ENCODE measurements around the gene TRIM27. TPM values are rescaled to one million over a fixed set of nuclear protein-coding genes. Genes with fewer than 3 reads are reported as not detected.
"Not testable (repeated sequence)": the region's sequence is repeated elsewhere in the genome, so short reads cannot be mapped to it uniquely, and the experiment has no call there.

TRIM27 gene
- total and polyA plus RNA-seq, 4 donors, result 19.6 to 63.3 (median 32.5) TPM

GRCh38 chr6:28875191-28875747 is 48.5 kb downstream of the TRIM27 start:
- H3K36me3 ChIP-seq (ENCODE audit: control insufficient read depth in 4 of 4, insufficient read depth in 3 of 4, low read depth in 1 of 4, low read length in 3 of 4), result no peaks in the 10 kb centered on the region
- H3K9me3 ChIP-seq (ENCODE audit: control insufficient read depth in 4 of 4, low read length in 3 of 4), result no peaks in the 10 kb centered on the region
- no peak overlapping the region for H3K4me3 ChIP-seq (ENCODE audit: low read depth in 1 of 3, low read length in 3 of 3)
- peaks cover 0 to 10% (median 3%) of the 10 kb centered on the region in 4 donors for H3K27me3 ChIP-seq (ENCODE audit: control insufficient read depth in 4 of 4, insufficient read depth in 4 of 4, low read length in 3 of 4)
- DNase-seq (ENCODE audit: low spot score), result no peak
- H3K4me1 ChIP-seq (ENCODE audit: control insufficient read depth in 4 of 4, insufficient read depth in 4 of 4, low read length in 3 of 4), result no peaks in the 10 kb centered on the region
- WGBS, result 60% methylated on average over 6 of the region's 6 CpGs
- no peak overlapping the region for H3K27ac ChIP-seq (ENCODE audit: low read depth in 1 of 2, low read length in 2 of 2)
- no peak for TF ChIP-seq ATF3 (IDR thresholded peaks at IDR 0.05)
- TF ChIP-seq TAF1 (conservative IDR thresholded peaks at IDR 0.05), result no peak
- TF ChIP-seq REST (IDR thresholded peaks at IDR 0.05), result no peak
- no peak for TF ChIP-seq JUND (IDR thresholded peaks at IDR 0.05)
- TF ChIP-seq HNF4A (conservative IDR thresholded peaks at IDR 0.05), result no peak
- TF ChIP-seq NR2F2 (IDR thresholded peaks at IDR 0.05), result no peak
- no peak for TF ChIP-seq RXRA (IDR thresholded peaks at IDR 0.05)
- no peak for TF ChIP-seq RAD21 (IDR thresholded peaks at IDR 0.05)
- no peak overlapping the region for H3K9ac ChIP-seq (ENCODE audit: low read depth in 1 of 2, low read length in 2 of 2)

GRCh38 chr6:28872157-28872817 is 51.5 kb downstream of the TRIM27 start:
- DNase-seq (ENCODE audit: low spot score); H3K27ac ChIP-seq (ENCODE audit: low read depth in 1 of 2, low read length in 2 of 2): not testable (repeated sequence)
- WGBS, result 92% methylated on average over 24 of the region's 28 CpGs

GRCh38 chr6:28871335-28872156 is 52.2 kb downstream of the TRIM27 start:
- Histone ChIP-seq H3K27ac (ENCODE audit: low read depth in 1 of 2, low read length in 2 of 2) (no peak overlapping the region), H3K9ac (ENCODE audit: low read depth in 1 of 2, low read length in 2 of 2) (no peak overlapping the region), H3K4me3 (ENCODE audit: low read depth in 1 of 3, low read length in 3 of 3) (no peak overlapping the region), H3K4me1 (ENCODE audit: control insufficient read depth in 4 of 4, insufficient read depth in 4 of 4, low read length in 3 of 4) (peaks cover 0 to 2% (median 0%) of the 10 kb centered on the region in 4 donors), H3K27me3 (ENCODE audit: control insufficient read depth in 4 of 4, insufficient read depth in 4 of 4, low read length in 3 of 4) (peaks cover 0 to 4% (median under 1%) of the 10 kb centered on the region in 4 donors), H3K9me3 (ENCODE audit: control insufficient read depth in 4 of 4, low read length in 3 of 4) (no peaks in the 10 kb centered on the region), H3K36me3 (ENCODE audit: control insufficient read depth in 4 of 4, insufficient read depth in 3 of 4, low read depth in 1 of 4, low read length in 3 of 4) (no peaks in the 10 kb centered on the region)
- TF ChIP-seq RAD21 (IDR thresholded peaks at IDR 0.05) (no peak), FOXA2 (IDR thresholded peaks at IDR 0.05) (no peak), YY1 (IDR thresholded peaks at IDR 0.05) (no peak)
- 94% methylated on average over 13 of the region's 13 CpGs for WGBS
- DNase-seq (ENCODE audit: low spot score), result no peak

More at GRCh38 chr6:28872157-28872817, 51.5 kb downstream of the TRIM27 start:
- H3K4me3 ChIP-seq (ENCODE audit: low read depth in 1 of 3, low read length in 3 of 3); H3K27me3 ChIP-seq (ENCODE audit: control insufficient read depth in 4 of 4, insufficient read depth in 4 of 4, low read length in 3 of 4); H3K4me1 ChIP-seq (ENCODE audit: control insufficient read depth in 4 of 4, insufficient read depth in 4 of 4, low read length in 3 of 4); H3K9me3 ChIP-seq (ENCODE audit: control insufficient read depth in 4 of 4, low read length in 3 of 4); H3K9ac ChIP-seq (ENCODE audit: low read depth in 1 of 2, low read length in 2 of 2); H3K36me3 ChIP-seq (ENCODE audit: control insufficient read depth in 4 of 4, insufficient read depth in 3 of 4, low read depth in 1 of 4, low read length in 3 of 4): not testable (repeated sequence)
